H1 (cell line): ENCODE measurements around the gene P4HB. TPM values are rescaled to one million over a fixed set of nuclear protein-coding genes. Genes with fewer than 3 reads are reported as not detected.
A peak's percentile ranks its signal among the peaks of the same experiment; 100 is the strongest.

Source experiments
- CTCF ChIA-PET: fragments of 300-600 bp; sonication (Branson Sonifier 250); formaldehyde crosslinking; loops from one replicate; lab custom pipeline; 2021; ENCODE audit not compliant: partially characterized antibody; lab: Charles Lee
- POLR2A ChIA-PET: fragments of 300-600 bp; sonication (Branson Sonifier 250); formaldehyde crosslinking; loops from one replicate; lab custom pipeline; 2021; ENCODE audit warnings: inconsistent platforms; ENCODE audit not compliant: partially characterized antibody; lab: Charles Lee
- DNase-seq, 2 experiments: peaks; one replicate each; pipeline versions ENCODE4 v3.0.0 to v3.0.0-alpha.2; 2010 to 2022; ENCODE audit warnings: low spot score in 2 of 2, low read depth in 1 of 2, mixed read lengths in 1 of 2
- FAIRE-seq: peaks from 2 replicates; lab custom pipeline; 2011; peaks lifted over from hg19 to GRCh38; lab: Jason Lieb, UNC
- H2AFZ ChIP-seq: 2 replicates; pipeline ENCODE4 v1.8.1; 2012; ENCODE audit warnings: low read length, inconsistent platforms
- H2AK5ac ChIP-seq: 2 replicates; pipeline ENCODE4 v1.6.1; 2013; ENCODE audit warnings: low read depth, low read length
- H2BK120ac ChIP-seq: replicated peaks from 2 replicates; pipeline ENCODE3; 2013; ENCODE audit warnings: low read depth, low read length, inconsistent platforms
- H2BK12ac ChIP-seq: 2 replicates; pipeline ENCODE4 v1.6.1; 2013; ENCODE audit warnings: low read depth, low read length
- H2BK15ac ChIP-seq: 2 replicates; pipeline ENCODE4 v1.6.1; 2013; ENCODE audit warnings: low read length
- H2BK20ac ChIP-seq: 2 replicates; pipeline ENCODE4 v1.6.1; 2013; ENCODE audit warnings: low read length
- H2BK5ac ChIP-seq: 2 replicates; pipeline ENCODE4 v1.6.1; 2013; ENCODE audit warnings: low read depth, low read length
- H3K14ac ChIP-seq: 2 replicates; pipeline ENCODE4 v1.6.1; 2013; ENCODE audit warnings: inconsistent platforms; ENCODE audit not compliant: insufficient read length
- H3K18ac ChIP-seq: 2 replicates; pipeline ENCODE4 v1.6.1; 2013; ENCODE audit warnings: low read length; ENCODE audit errors: extremely low read depth
- H3K23ac ChIP-seq: 2 replicates; pipeline ENCODE4 v1.6.1; 2013; ENCODE audit warnings: inconsistent platforms; ENCODE audit not compliant: insufficient read length
- H3K23me2 ChIP-seq: 2 replicates; pipeline ENCODE4 v1.6.1; 2013; ENCODE audit warnings: low read depth, low read length
- H3K27ac ChIP-seq: 2 replicates; pipeline ENCODE4 v1.6.1; 2011; ENCODE audit warnings: low read depth, low read length, inconsistent platforms
- H3K27me3 ChIP-seq, 4 experiments: replicated peaks in 1 of 4; 1 replicate in 1 of 4; 2 replicates in 3 of 4; pipeline versions ENCODE4 v1.6.1 to v1.8.1; 2011 to 2013; ENCODE audit warnings: low read length in 3 of 4, mild to moderate bottlenecking in 3 of 4, inconsistent platforms in 2 of 4, mixed read lengths in 2 of 4, moderate library complexity in 1 of 4; ENCODE audit not compliant: control insufficient read depth in 3 of 4, insufficient read depth in 3 of 4; ENCODE audit errors: extremely low read depth in 1 of 4
- H3K36me3 ChIP-seq, 4 experiments: 2 replicates each; pipeline versions ENCODE4 v1.6.1 to v1.8.1; 2011 to 2013; ENCODE audit warnings: mild to moderate bottlenecking in 4 of 4, low read length in 3 of 4, moderate library complexity in 2 of 4, control low read depth in 1 of 4, inconsistent platforms in 1 of 4; ENCODE audit not compliant: insufficient read depth in 4 of 4, control insufficient read depth in 2 of 4
- H3K4ac ChIP-seq: replicated peaks from 2 replicates; pipeline ENCODE3; 2013; ENCODE audit warnings: low read length, low read depth, mixed read lengths, inconsistent platforms; ENCODE audit not compliant: insufficient read length
- H3K4me1 ChIP-seq, 4 experiments: replicated peaks in 1 of 4; 1 replicate in 1 of 4; 2 replicates in 3 of 4; pipeline versions ENCODE4 v1.6.1 to v1.8.1; 2011 to 2013; ENCODE audit warnings: low read length in 3 of 4, inconsistent platforms in 2 of 4, mixed read lengths in 1 of 4; ENCODE audit not compliant: insufficient read depth in 4 of 4, control insufficient read depth in 3 of 4
- H3K4me2 ChIP-seq, 2 experiments: 2 replicates each; pipeline versions ENCODE4 v1.6.1 to v1.8.1; 2011 to 2013; ENCODE audit warnings: low read depth in 2 of 2, low read length in 2 of 2, control low read depth in 1 of 2, inconsistent platforms in 1 of 2, mild to moderate bottlenecking in 1 of 2; ENCODE audit not compliant: insufficient read depth in 1 of 2
- H3K4me3 ChIP-seq, 4 experiments: fragments of 200-600, 300-600 bp in 1 of 4; sonication (generic), shearing (Covaris generic), sonication (Bioruptor Twin) in 1 of 4; 2 replicates each; pipeline versions ENCODE4 v1.5.1 to v1.8.1; 2011 to 2016; ENCODE audit warnings: low read length in 4 of 4, low read depth in 3 of 4, control low read depth in 2 of 4, inconsistent platforms in 2 of 4, mild to moderate bottlenecking in 2 of 4, mixed read lengths in 1 of 4, moderate library complexity in 1 of 4; ENCODE audit not compliant: insufficient read depth in 2 of 4; ENCODE audit errors: extremely low read depth in 1 of 4
- H3K56ac ChIP-seq: replicated peaks from 2 replicates; pipeline ENCODE3; 2013; ENCODE audit warnings: low read depth, mild to moderate bottlenecking, mixed read lengths, low read length, inconsistent platforms; ENCODE audit not compliant: insufficient read length
- H3K79me1 ChIP-seq: 2 replicates; pipeline ENCODE4 v1.6.1; 2013; ENCODE audit warnings: low read depth, low read length, control low read depth
- H3K79me2 ChIP-seq, 2 experiments: 2 replicates each; pipeline versions ENCODE4 v1.6.1 to v1.8.1; 2012 to 2013; ENCODE audit warnings: low read length in 2 of 2, mild to moderate bottlenecking in 2 of 2, inconsistent platforms in 1 of 2; ENCODE audit not compliant: insufficient read depth in 2 of 2, control insufficient read depth in 1 of 2
- H3K9ac ChIP-seq, 4 experiments: replicated peaks in 1 of 4; 1 replicate in 1 of 4; 2 replicates in 3 of 4; pipeline versions ENCODE4 v1.6.1 to v1.8.1; 2011 to 2013; ENCODE audit warnings: low read depth in 3 of 4, low read length in 3 of 4, control low read depth in 2 of 4, mild to moderate bottlenecking in 2 of 4, moderate library complexity in 2 of 4, inconsistent platforms in 1 of 4; ENCODE audit errors: extremely low read depth in 1 of 4
- H3K9me3 ChIP-seq, 2 experiments: 2 replicates each; pipeline versions ENCODE4 v1.6.1 to v1.8.1; 2012 to 2013; ENCODE audit warnings: mild to moderate bottlenecking in 2 of 2, moderate library complexity in 2 of 2, control low read depth in 1 of 2, inconsistent platforms in 1 of 2, low read depth in 1 of 2, low read length in 1 of 2, mixed read lengths in 1 of 2; ENCODE audit not compliant: insufficient read depth in 2 of 2
- H4K20me1 ChIP-seq, 2 experiments: replicated peaks in 1 of 2; 2 replicates each; pipeline versions ENCODE3 to v1.8.1; 2011 to 2013; ENCODE audit warnings: inconsistent platforms in 2 of 2, low read length in 2 of 2, mild to moderate bottlenecking in 1 of 2; ENCODE audit not compliant: insufficient read depth in 2 of 2, control insufficient read depth in 1 of 2
- H4K5ac ChIP-seq: 2 replicates; pipeline ENCODE4 v1.6.1; 2013; ENCODE audit warnings: low read length, low read depth, mixed read lengths, inconsistent platforms; ENCODE audit not compliant: insufficient read length
- H4K8ac ChIP-seq: 2 replicates; pipeline ENCODE4 v1.8.0; 2013; ENCODE audit warnings: mild to moderate bottlenecking, moderate library complexity, low read length, inconsistent platforms; ENCODE audit not compliant: insufficient read depth; ENCODE audit errors: extremely low read depth
- H4K91ac ChIP-seq: replicated peaks from 2 replicates; pipeline ENCODE3; 2013; ENCODE audit warnings: low read length, mixed read lengths, inconsistent platforms; ENCODE audit not compliant: insufficient read length
- POLR2AphosphoS5 ChIP-seq: IDR thresholded peaks from 2 replicates; pipeline ENCODE4 v1.6.1; 2011; ENCODE audit warnings: low read depth, low read length
- TCF12 ChIP-seq: IDR thresholded peaks from 2 replicates; pipeline ENCODE4 v1.6.1; 2011; ENCODE audit warnings: low read depth, mild to moderate bottlenecking, low read length
- WGBS, 2 experiments: shearing (Covaris generic) in 1 of 2; methylation state at CpG; one replicate each; pipeline versions ENCODE4 v1.1.6 to v1.1.7; 2013 to 2015; ENCODE audit warnings: low lambda C conversion rate in 2 of 2, mixed read lengths in 2 of 2, inconsistent platforms in 1 of 2, low coverage in 1 of 2, missing lambda C conversion rate in 1 of 2; ENCODE audit not compliant: insufficient replicate concordance in 2 of 2, insufficient coverage in 1 of 2, insufficient read length in 1 of 2; ENCODE audit errors: extremely low coverage in 1 of 2, missing lambda C conversion rate in 1 of 2; 5-methylcytosine and 5-hydroxymethylcytosine counted together
- polyA plus RNA-seq, 7 experiments: library from polyadenylated mRNA; depleted of rRNA in 3 of 7; stranded (reverse) in 5 of 7; unstranded in 2 of 7; fragments of >200 nt in 5 of 7; fragments of 200-250 nt in 2 of 7; gene quantifications; 1 replicate in 5 of 7; 2 replicates in 1 of 7; 4 replicates in 1 of 7; pipeline versions ENCODE4 v1.2.1 to v1.2.3, GENCODE V29; 2011 to 2013; ENCODE audit warnings: missing spikeins in 2 of 7, mixed read lengths in 2 of 7
- total RNA-seq: library from RNA; stranded (reverse); fragmentation: NEBNext Ultra II Directional; extraction: Animal tissue kit (Norgen Biotek cat#: 25700); gene quantifications from 2 replicates; pipeline ENCODE4 v1.2.1, GENCODE V29; 2021

The P4HB gene
- total and polyA plus RNA-seq, 2 of the 8 experiments (the other 6 are each of a cell fraction or from before 2014, with no cell fraction given): 41.4 to 379 TPM

GRCh38 chr17:81877569-81877968 is 17.2 kb upstream of the P4HB start:
- POLR2A ChIA-PET: interaction anchor here (0.7 to 10.5 kb wide), 7 partner anchors 10 to 857 kb away, joined by 3 to 151 read pairs (median 4); partner anchors contain the start of genes ALYREF and ANAPC11

More at GRCh38 chr17:81877569-81877968, 17.2 kb upstream of the P4HB start:
- Histone ChIP-seq H3K9ac (no peak overlapping the region), H3K4ac (no peak overlapping the region), H3K79me1 (peaks cover 2% of the 10 kb centered on the region; the same call in 1 of the 2 replicates), H3K4me2 (no peak overlapping the region), H3K4me3 (no peak overlapping the region), H2BK20ac (no peak overlapping the region), H3K79me2 (no peaks in the 10 kb centered on the region), H3K36me3 (peaks cover 2 to 17% (median 5%) of the 10 kb centered on the region in 4 experiments; a peak in 6 of 8 replicates), H3K14ac (no peak overlapping the region), H3K9me3 (no peaks in the 10 kb centered on the region), H4K8ac (no peak overlapping the region), H2AFZ (no peak overlapping the region), H4K91ac (no peak overlapping the region), H3K23me2 (no peaks in the 10 kb centered on the region), H4K20me1 (no peaks in the 10 kb centered on the region), H3K23ac (no peak overlapping the region), H2BK12ac (no peak overlapping the region), H2BK120ac (no peak overlapping the region), H4K5ac (no peak overlapping the region), H3K27ac (no peak overlapping the region), H3K4me1 (no peaks in the 10 kb centered on the region), H3K18ac (no peak overlapping the region), H2BK5ac (no peak overlapping the region), H3K27me3 (no peaks in the 10 kb centered on the region), H3K56ac (no peak overlapping the region), H2BK15ac (no peak overlapping the region), H2AK5ac (no peak overlapping the region)
- DNase-seq (no peak), FAIRE-seq (no peak)
- TF ChIP-seq POLR2AphosphoS5: 0 out of 2 replicates have a peak, but pooled peaks have one; percentile 30
- no peak for TF ChIP-seq TCF12
- WGBS, 2 experiments: 97% methylated on average over 5 of the region's 5 CpGs; no CpG with 5 or more reads in 1 of the 2 experiments
- CTCF ChIA-PET: interaction anchor here (0.6 kb wide), 1 partner anchor 69 kb away, joined by 3 read pairs; no protein-coding TSS in a partner anchor
